MM.1S (cell line): Measurements from ENCODE around the gene OAS3.

Experiments used
- DNase-seq: peaks from one replicate; pipeline ENCODE4 v3.0.0-alpha.2; 2015
- H2AFZ ChIP-seq: fragments of 300-600 bp; sonication (generic); 2 replicates; pipeline ENCODE4 v1.6.0; 2016; ENCODE audit warnings: antibody characterized with exemption, low read length
- H3F3A ChIP-seq: fragments of 300-600 bp; sonication (generic); 2 replicates; pipeline ENCODE4 v1.6.1; 2016; ENCODE audit warnings: mild to moderate bottlenecking, antibody characterized with exemption, low read length, moderate library complexity, mixed read lengths; ENCODE audit not compliant: insufficient read depth
- H3K27ac ChIP-seq: fragments of 300-600 bp; sonication (generic); 2 replicates; pipeline ENCODE4 v1.5.1; 2016; ENCODE audit warnings: mild to moderate bottlenecking, low read length
- H3K27me3 ChIP-seq: fragments of 300-600 bp; sonication (generic); replicated peaks from 2 replicates; pipeline ENCODE4 v1.6.0; 2016; ENCODE audit warnings: low read length; ENCODE audit not compliant: insufficient read depth
- H3K36me3 ChIP-seq: fragments of 300-600 bp; sonication (generic); replicated peaks from 2 replicates; pipeline ENCODE4 v1.6.1; 2016; ENCODE audit warnings: mild to moderate bottlenecking, low read length, mixed read lengths; ENCODE audit not compliant: insufficient read depth
- H3K4me1 ChIP-seq: fragments of 300-600 bp; sonication (generic); 2 replicates; pipeline ENCODE4 v1.6.1; 2016; ENCODE audit warnings: low read length, mixed read lengths
- H3K4me2 ChIP-seq: fragments of 300-600 bp; sonication (generic); 2 replicates; pipeline ENCODE4 v1.6.0; 2016; ENCODE audit warnings: low read depth, low read length
- H3K4me3 ChIP-seq: fragments of 300-600 bp; sonication (generic); 2 replicates; pipeline ENCODE4 v1.5.1; 2016; ENCODE audit warnings: low read length, mixed read lengths
- H3K79me2 ChIP-seq: fragments of 300-600 bp; sonication (generic); 2 replicates; pipeline ENCODE4 v1.6.1; 2016; ENCODE audit warnings: mixed run types, low read length, mixed read lengths
- H3K9ac ChIP-seq: fragments of 300-600 bp; sonication (generic); 2 replicates; pipeline ENCODE4 v1.6.1; 2016; ENCODE audit warnings: low read length, mixed read lengths
- H3K9me2 ChIP-seq: fragments of 300-600 bp; sonication (generic); replicated peaks from 2 replicates; pipeline ENCODE4 v1.6.1; 2016; ENCODE audit warnings: mild to moderate bottlenecking, low read length, mixed read lengths; ENCODE audit not compliant: insufficient read depth
- H3K9me3 ChIP-seq: fragments of 300-600 bp; sonication (generic); replicated peaks from 2 replicates; pipeline ENCODE4 v1.6.1; 2016; ENCODE audit warnings: mild to moderate bottlenecking, low read length, mixed read lengths; ENCODE audit not compliant: insufficient read depth
- H4K20me1 ChIP-seq: fragments of 300-600 bp; sonication (generic); 2 replicates; pipeline ENCODE4 v1.6.1; 2016; ENCODE audit warnings: mild to moderate bottlenecking, low read length, moderate library complexity, mixed read lengths; ENCODE audit not compliant: insufficient read depth
- EZH2 ChIP-seq: fragments of 300-600 bp; sonication (generic); optimal IDR thresholded peaks from 2 replicates; pipeline ENCODE3; 2017; ENCODE audit warnings: low read depth, mild to moderate bottlenecking, antibody characterized with exemption, low read length, mixed read lengths
- EZH2phosphoT487 ChIP-seq: fragments of 300-600 bp; sonication (generic); IDR thresholded peaks from 2 replicates; pipeline ENCODE4 v1.6.1; 2018; ENCODE audit warnings: antibody characterized with exemption, low read length
- TF ChIP-seq, protein P1 (sequence below): fragments of 300-600 bp; sonication (generic); IDR thresholded peaks from 2 replicates; pipeline ENCODE4 v1.5.1; 2016; ENCODE audit warnings: antibody characterized with exemption, low read length, mixed read lengths

OAS3 gene

DNA sequence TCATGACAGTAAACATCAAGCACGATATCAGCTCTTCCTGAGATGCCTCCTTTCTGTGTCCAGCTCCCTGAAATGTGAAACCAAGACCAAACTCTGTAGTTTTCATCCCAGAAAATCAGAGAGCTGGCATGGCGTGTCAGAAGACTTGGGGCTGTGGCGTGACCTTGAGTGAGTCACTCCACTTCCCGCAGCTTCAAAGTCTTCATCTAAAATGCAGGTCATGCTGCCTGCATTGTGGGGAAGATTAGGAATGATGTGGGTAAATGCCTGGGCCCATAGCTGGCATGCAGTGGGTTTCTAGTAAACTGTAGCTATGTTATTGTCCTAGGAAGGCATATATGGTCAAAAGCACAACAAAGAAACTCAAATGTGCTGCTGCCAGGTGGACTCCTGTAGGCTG, 68.9 kb downstream of the OAS3 start:
- no peak overlapping the region for H3K27ac ChIP-seq
- H3F3A ChIP-seq: no peaks in the 10 kb centered on the region
- no peak for TF ChIP-seq EZH2phosphoT487
- no peak for TF ChIP-seq EZH2
- TF ChIP-seq, protein P1, sequence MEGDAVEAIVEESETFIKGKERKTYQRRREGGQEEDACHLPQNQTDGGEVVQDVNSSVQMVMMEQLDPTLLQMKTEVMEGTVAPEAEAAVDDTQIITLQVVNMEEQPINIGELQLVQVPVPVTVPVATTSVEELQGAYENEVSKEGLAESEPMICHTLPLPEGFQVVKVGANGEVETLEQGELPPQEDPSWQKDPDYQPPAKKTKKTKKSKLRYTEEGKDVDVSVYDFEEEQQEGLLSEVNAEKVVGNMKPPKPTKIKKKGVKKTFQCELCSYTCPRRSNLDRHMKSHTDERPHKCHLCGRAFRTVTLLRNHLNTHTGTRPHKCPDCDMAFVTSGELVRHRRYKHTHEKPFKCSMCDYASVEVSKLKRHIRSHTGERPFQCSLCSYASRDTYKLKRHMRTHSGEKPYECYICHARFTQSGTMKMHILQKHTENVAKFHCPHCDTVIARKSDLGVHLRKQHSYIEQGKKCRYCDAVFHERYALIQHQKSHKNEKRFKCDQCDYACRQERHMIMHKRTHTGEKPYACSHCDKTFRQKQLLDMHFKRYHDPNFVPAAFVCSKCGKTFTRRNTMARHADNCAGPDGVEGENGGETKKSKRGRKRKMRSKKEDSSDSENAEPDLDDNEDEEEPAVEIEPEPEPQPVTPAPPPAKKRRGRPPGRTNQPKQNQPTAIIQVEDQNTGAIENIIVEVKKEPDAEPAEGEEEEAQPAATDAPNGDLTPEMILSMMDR: no peak
- H3K4me3 ChIP-seq: no peak overlapping the region
- H3K9me2 ChIP-seq: no peaks in the 10 kb centered on the region
- H3K9me3 ChIP-seq: no peaks in the 10 kb centered on the region
- no peak overlapping the region for H2AFZ ChIP-seq
- H3K27me3 ChIP-seq: no peaks in the 10 kb centered on the region
- H3K9ac ChIP-seq: no peak overlapping the region
- H4K20me1 ChIP-seq: no peaks in the 10 kb centered on the region
- DNase-seq: no peak
- no peaks in the 10 kb centered on the region for H3K4me1 ChIP-seq
- no peak overlapping the region for H3K4me2 ChIP-seq
- no peaks in the 10 kb centered on the region for H3K79me2 ChIP-seq
- H3K36me3 ChIP-seq: no peaks in the 10 kb centered on the region

DNA sequence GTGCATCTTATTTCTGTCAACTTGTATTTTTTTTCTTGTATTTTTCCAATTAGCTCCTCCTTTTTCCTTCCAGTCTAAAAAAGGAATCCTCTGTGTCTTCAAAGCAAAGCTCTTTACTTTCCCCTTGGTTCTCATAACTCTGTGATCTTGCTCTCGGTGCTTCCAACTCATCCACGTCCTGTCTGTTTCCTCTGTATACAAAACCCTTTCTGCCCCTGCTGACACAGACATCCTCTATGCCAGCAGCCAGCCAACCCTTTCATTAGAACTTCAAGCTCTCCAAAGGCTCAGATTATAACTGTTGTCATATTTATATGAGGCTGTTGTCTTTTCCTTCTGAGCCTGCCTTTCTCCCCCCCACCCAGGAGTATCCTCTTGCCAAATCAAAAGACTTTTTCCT, 72.4 kb downstream of the OAS3 start:
- Histone ChIP-seq H3K9ac (no peak overlapping the region), H3K27me3 (no peaks in the 10 kb centered on the region), H4K20me1 (no peaks in the 10 kb centered on the region), H3K79me2 (no peaks in the 10 kb centered on the region), H3F3A (no peaks in the 10 kb centered on the region), H2AFZ (no peak overlapping the region), H3K9me2 (no peaks in the 10 kb centered on the region), H3K27ac (no peak overlapping the region), H3K36me3 (no peaks in the 10 kb centered on the region), H3K4me2 (no peak overlapping the region), H3K9me3 (no peaks in the 10 kb centered on the region), H3K4me1 (no peaks in the 10 kb centered on the region), H3K4me3 (no peak overlapping the region)
- no peak for DNase-seq
- no peak for TF ChIP-seq EZH2phosphoT487
- TF ChIP-seq, protein P1: no peak
- no peak for TF ChIP-seq EZH2

DNA sequence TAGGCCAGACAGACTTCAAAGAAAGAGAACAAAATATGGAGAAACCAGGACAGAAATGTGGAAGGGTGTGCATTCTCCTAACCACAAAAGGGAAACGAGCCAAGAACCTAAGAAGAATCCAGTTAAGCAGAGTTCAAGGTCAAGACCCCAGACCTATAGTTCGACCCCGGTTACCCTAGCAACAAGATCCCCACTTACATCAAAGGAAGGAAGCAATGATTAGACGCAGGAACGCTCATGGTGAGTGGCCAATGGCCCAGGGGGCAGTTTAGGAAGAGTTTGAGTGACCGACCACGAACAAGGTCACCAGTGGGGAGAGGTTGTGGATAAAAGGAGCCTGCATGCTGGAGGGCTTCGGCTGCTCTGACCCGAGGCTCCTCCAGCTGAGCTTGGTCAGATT, 76.3 kb downstream of the OAS3 start:
- H3K79me2 ChIP-seq: no peaks in the 10 kb centered on the region
- H3K4me2 ChIP-seq: no peak overlapping the region
- H3K4me3 ChIP-seq: no peak overlapping the region
- H3K9me2 ChIP-seq: no peaks in the 10 kb centered on the region
- H3K36me3 ChIP-seq: no peaks in the 10 kb centered on the region
- H3K27me3 ChIP-seq: no peaks in the 10 kb centered on the region
- no peak for DNase-seq
- TF ChIP-seq EZH2phosphoT487: no peak
- H3F3A ChIP-seq: no peaks in the 10 kb centered on the region
- no peaks in the 10 kb centered on the region for H4K20me1 ChIP-seq
- no peak overlapping the region for H3K27ac ChIP-seq
- H2AFZ ChIP-seq: no peak overlapping the region
- no peaks in the 10 kb centered on the region for H3K4me1 ChIP-seq
- H3K9me3 ChIP-seq: no peaks in the 10 kb centered on the region
- H3K9ac ChIP-seq: no peak overlapping the region

DNA sequence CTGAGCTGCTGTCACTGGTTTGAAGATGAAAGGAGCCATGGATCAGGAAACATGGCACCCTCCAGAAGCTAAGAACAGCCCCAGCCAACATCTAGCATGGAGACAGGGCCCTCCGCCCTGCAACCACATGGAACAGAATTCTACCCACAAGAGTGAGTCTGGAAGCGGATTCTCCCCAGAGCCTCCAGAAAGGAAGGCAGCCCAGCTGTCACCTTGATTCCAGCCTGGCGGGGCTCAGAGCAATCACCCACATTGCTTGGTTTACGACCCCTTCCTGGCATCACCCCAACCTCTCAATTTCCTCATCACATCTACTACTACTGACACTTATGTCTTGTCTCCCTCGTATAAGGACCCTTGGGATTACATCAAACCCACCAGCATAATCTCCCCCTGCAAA, 78.5 kb downstream of the OAS3 start:
- H3K4me3 ChIP-seq: no peak overlapping the region
- no peaks in the 10 kb centered on the region for H3K27me3 ChIP-seq
- H3K4me1 ChIP-seq: no peaks in the 10 kb centered on the region
- no peak overlapping the region for H3K4me2 ChIP-seq
- no peaks in the 10 kb centered on the region for H3K9me3 ChIP-seq
- TF ChIP-seq, protein P1: no peak
- no peak for TF ChIP-seq EZH2phosphoT487
- TF ChIP-seq EZH2: no peak
- H3K27ac ChIP-seq: no peak overlapping the region
- no peaks in the 10 kb centered on the region for H3K36me3 ChIP-seq
- no peaks in the 10 kb centered on the region for H3K9me2 ChIP-seq
- no peak overlapping the region for H2AFZ ChIP-seq
- no peaks in the 10 kb centered on the region for H3F3A ChIP-seq
- H4K20me1 ChIP-seq: no peaks in the 10 kb centered on the region
- no peak for DNase-seq
- H3K9ac ChIP-seq: no peak overlapping the region
- no peaks in the 10 kb centered on the region for H3K79me2 ChIP-seq
